ENCODE data around the gene GAB4.

The GAB4 gene

GRCh38 chr22:16966251-16966650 lies 41.8 kb downstream of the GAB4 start (continued):
- TF ChIP-seq ZNF514 (tag by site-specific recombination; IDR thresholded peaks at IDR 0.05) (no peak), ZNF513 (tag by site-specific recombination; IDR thresholded peaks at IDR 0.05) (no peak)

- Histone ChIP-seq H3K27ac (ENCODE audit: extremely low read depth, low read depth, low read length) (no peak overlapping the region), H3K36me3 (ENCODE audit: control insufficient read depth in 2 of 2, insufficient read depth in 1 of 2, low read length in 2 of 2) (no peaks in the 10 kb centered on the region), H3K4me3 (ENCODE audit: low read depth, low read length) (no peak overlapping the region), H3K4me1 (ENCODE audit: control insufficient read depth, insufficient read depth, low read length) (no peaks in the 10 kb centered on the region), H3K9me3 (ENCODE audit: control insufficient read depth, insufficient read depth, low read depth, low read length) (no peaks in the 10 kb centered on the region)
- no peak for TF ChIP-seq ZNF26 (tag by site-specific recombination; IDR thresholded peaks at IDR 0.05)
- TF ChIP-seq ZBTB21 (tag by site-specific recombination; IDR thresholded peaks at IDR 0.05) = no peak
- TF ChIP-seq HIC1 (tag by site-specific recombination; IDR thresholded peaks at IDR 0.05) = no peak
- no peak for TF ChIP-seq ZNF670 (tag by site-specific recombination; IDR thresholded peaks at IDR 0.05; ENCODE audit: low read depth)
- no peak for TF ChIP-seq ZNF843 (tag by site-specific recombination; IDR thresholded peaks at IDR 0.05)
- TF ChIP-seq GLIS2 (tag by site-specific recombination; IDR thresholded peaks at IDR 0.05) = no peak
- TF ChIP-seq ZNF280D (tag by site-specific recombination; IDR thresholded peaks at IDR 0.05) = no peak
- TF ChIP-seq CTCF (tag by site-specific recombination; IDR thresholded peaks at IDR 0.05) = no peak
- POLR2A ChIA-PET = interaction anchor here (0.6 kb wide), 1 partner anchor 25 kb away, joined by 4 read pairs; no protein-coding TSS in a partner anchor
- CTCF ChIA-PET = interaction anchor here (1.5 kb wide), 1 partner anchor 93 kb away, joined by 3 read pairs; no protein-coding TSS in a partner anchor
Measured at GRCh38 chr22:16965560-16965959, 42.5 kb downstream of the GAB4 start.

- no peaks in the 10 kb centered on the region for H3K4me1 ChIP-seq (ENCODE audit: control insufficient read depth, insufficient read depth, low read length)
- H3K9me3 ChIP-seq (ENCODE audit: control insufficient read depth, insufficient read depth, low read depth, low read length) = no peaks in the 10 kb centered on the region
- H3K36me3 ChIP-seq (ENCODE audit: control insufficient read depth in 2 of 2, insufficient read depth in 1 of 2, low read length in 2 of 2) = no peaks in the 10 kb centered on the region
- ChIA-PET POLR2A (interaction anchor here (0.6 kb wide), 1 partner anchor 26 kb away, joined by 4 read pairs; no protein-coding TSS in a partner anchor), CTCF (interaction anchor here (1.5 kb wide), 1 partner anchor 93 kb away, joined by 3 read pairs; no protein-coding TSS in a partner anchor)
- no peak overlapping the region for H3K27ac ChIP-seq (ENCODE audit: extremely low read depth, low read depth, low read length)
- H3K4me3 ChIP-seq (ENCODE audit: low read depth, low read length) = no peak overlapping the region
- TF ChIP-seq YY1 (tag by site-specific recombination; IDR thresholded peaks at IDR 0.05) (no peak), ZNF366 (tag by site-specific recombination; conservative IDR thresholded peaks at IDR 0.05) (no peak), ZNF843 (tag by site-specific recombination; IDR thresholded peaks at IDR 0.05) (no peak), PRDM4 (tag by site-specific recombination; IDR thresholded peaks at IDR 0.05) (no peak), ZNF391 (tag by site-specific recombination; IDR thresholded peaks at IDR 0.05; ENCODE audit: borderline replicate concordance, low read depth) (no peak), ZNF324 (tag by site-specific recombination; IDR thresholded peaks at IDR 0.05) (no peak), SP2 (tag by site-specific recombination; IDR thresholded peaks at IDR 0.05) (no peak), ZNF404 (tag by site-specific recombination; IDR thresholded peaks at IDR 0.05) (no peak), ZNF398 (tag by site-specific recombination; IDR thresholded peaks at IDR 0.05) (no peak)
Measured at GRCh38 chr22:16965083-16965482, 42.9 kb downstream of the GAB4 start.
